ENCODE results near the gene DIDO1. TPM values are rescaled to one million over a fixed set of nuclear protein-coding genes. Genes with fewer than 3 reads are reported as not detected.

The DIDO1 gene
- total and polyA plus RNA-seq, 2 of the 13 experiments (the other 11 are each of a cell fraction or from before 2014, with no cell fraction given): 75.0 to 75.1 TPM

DNA sequence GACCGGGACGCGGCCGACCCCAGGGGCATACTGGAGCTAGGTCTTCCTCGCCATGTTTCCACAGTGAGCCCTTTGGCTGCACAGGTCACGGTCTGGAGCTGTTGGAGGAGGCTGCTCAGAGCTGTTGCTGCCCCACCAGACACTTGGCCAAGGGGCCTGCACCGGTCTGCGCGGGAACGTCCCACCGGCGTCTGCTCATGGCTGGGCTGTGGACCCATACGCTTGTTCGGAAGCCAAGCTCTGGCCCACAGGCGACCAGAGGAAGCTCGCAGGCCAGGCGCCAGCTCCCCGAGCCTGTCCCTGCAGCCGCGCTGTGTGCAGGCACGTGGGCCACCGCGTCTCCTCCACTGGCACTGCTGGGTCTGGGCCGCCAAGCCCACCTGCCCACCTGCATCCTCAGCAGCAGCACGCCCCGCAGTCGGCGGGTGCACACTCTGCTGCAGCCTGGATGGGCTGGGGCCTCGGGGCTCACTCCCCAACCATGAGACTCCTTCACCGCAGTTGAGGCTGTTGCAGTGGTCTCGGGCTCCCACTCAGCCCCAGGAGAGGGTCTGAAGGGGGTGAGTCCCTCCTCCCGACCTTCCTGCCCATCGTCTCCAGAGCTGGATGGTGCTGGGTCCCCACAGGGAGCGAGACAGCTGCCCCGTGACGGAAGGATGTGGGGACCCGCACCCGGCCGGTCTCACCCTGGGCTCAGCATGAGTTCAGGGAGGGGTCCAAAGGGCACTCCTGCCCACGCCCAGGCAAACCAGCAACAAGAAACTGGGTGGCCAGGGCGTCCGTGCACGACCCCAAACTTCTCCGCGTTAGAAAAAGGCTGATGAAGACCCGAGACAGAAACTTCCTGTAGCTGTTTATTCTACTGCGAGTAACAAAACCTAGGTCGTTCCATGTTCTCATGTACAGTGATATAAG is 49.1 kb downstream of the DIDO1 start (continued):
- no peak for TF ChIP-seq ZNF691 (CRISPR knock-in tag; IDR thresholded peaks at IDR 0.05; ENCODE audit: borderline replicate concordance, low read depth)
- TF ChIP-seq WIZ (CRISPR knock-in tag; IDR thresholded peaks at IDR 0.05): no peak
- no peak for TF ChIP-seq ZBTB14 (CRISPR knock-in tag; IDR thresholded peaks at IDR 0.05)
- no peak for TF ChIP-seq CHD2 (IDR thresholded peaks at IDR 0.05; ENCODE audit: low read depth, low read length)
- no peak for TF ChIP-seq ZNF530 (CRISPR knock-in tag; IDR thresholded peaks at IDR 0.05; ENCODE audit: low read depth)
- no peak for TF ChIP-seq ZNF180 (CRISPR knock-in tag; IDR thresholded peaks at IDR 0.05; ENCODE audit: borderline replicate concordance, low read depth)
- no peak for TF ChIP-seq ZNF101 (CRISPR knock-in tag; IDR thresholded peaks at IDR 0.05; ENCODE audit: borderline replicate concordance, low read depth)
- 0 out of 2 replicates have a peak, but pooled peaks have one; percentile 22 for TF ChIP-seq ZNF543 (CRISPR knock-in tag; IDR thresholded peaks at IDR 0.05)
- TF ChIP-seq BRCA1 (CRISPR knock-in tag; IDR thresholded peaks at IDR 0.05): no peak
- no peak for TF ChIP-seq ZFP36L2 (CRISPR knock-in tag; IDR thresholded peaks at IDR 0.05)
- no peak for TF ChIP-seq ZNF317 (CRISPR knock-in tag; IDR thresholded peaks at IDR 0.05)
- no peak for TF ChIP-seq TEF (CRISPR knock-in tag; IDR thresholded peaks at IDR 0.05)
- TF ChIP-seq KLF13 (CRISPR knock-in tag; IDR thresholded peaks at IDR 0.05): 0 out of 2 replicates have a peak, but pooled peaks have one; percentile 45
- TF ChIP-seq, protein P1, sequence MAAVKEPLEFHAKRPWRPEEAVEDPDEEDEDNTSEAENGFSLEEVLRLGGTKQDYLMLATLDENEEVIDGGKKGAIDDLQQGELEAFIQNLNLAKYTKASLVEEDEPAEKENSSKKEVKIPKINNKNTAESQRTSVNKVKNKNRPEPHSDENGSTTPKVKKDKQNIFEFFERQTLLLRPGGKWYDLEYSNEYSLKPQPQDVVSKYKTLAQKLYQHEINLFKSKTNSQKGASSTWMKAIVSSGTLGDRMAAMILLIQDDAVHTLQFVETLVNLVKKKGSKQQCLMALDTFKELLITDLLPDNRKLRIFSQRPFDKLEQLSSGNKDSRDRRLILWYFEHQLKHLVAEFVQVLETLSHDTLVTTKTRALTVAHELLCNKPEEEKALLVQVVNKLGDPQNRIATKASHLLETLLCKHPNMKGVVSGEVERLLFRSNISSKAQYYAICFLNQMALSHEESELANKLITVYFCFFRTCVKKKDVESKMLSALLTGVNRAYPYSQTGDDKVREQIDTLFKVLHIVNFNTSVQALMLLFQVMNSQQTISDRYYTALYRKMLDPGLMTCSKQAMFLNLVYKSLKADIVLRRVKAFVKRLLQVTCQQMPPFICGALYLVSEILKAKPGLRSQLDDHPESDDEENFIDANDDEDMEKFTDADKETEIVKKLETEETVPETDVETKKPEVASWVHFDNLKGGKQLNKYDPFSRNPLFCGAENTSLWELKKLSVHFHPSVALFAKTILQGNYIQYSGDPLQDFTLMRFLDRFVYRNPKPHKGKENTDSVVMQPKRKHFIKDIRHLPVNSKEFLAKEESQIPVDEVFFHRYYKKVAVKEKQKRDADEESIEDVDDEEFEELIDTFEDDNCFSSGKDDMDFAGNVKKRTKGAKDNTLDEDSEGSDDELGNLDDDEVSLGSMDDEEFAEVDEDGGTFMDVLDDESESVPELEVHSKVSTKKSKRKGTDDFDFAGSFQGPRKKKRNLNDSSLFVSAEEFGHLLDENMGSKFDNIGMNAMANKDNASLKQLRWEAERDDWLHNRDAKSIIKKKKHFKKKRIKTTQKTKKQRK (IDR thresholded peaks at IDR 0.05; ENCODE audit: low read length): no peak
- TF ChIP-seq ESRRA (CRISPR knock-in tag; IDR thresholded peaks at IDR 0.05; ENCODE audit: low read depth): no peak
- no peak for TF ChIP-seq SSRP1 (CRISPR knock-in tag; IDR thresholded peaks at IDR 0.05)
- no peak for TF ChIP-seq SP1 (IDR thresholded peaks at IDR 0.05)
- no peak for TF ChIP-seq SP1 (CRISPR knock-in tag; IDR thresholded peaks at IDR 0.05)
- TF ChIP-seq FOXK1 (CRISPR knock-in tag; IDR thresholded peaks at IDR 0.05; ENCODE audit: borderline replicate concordance, low read depth): no peak
- TF ChIP-seq DNMT3B (CRISPR knock-in tag; conservative IDR thresholded peaks at IDR 0.05): no peak
- peak; percentile 71 for TF ChIP-seq ZBTB7A (CRISPR knock-in tag; IDR thresholded peaks at IDR 0.05)
- no peak; the same call in 1 of the 2 replicates for TF ChIP-seq NFE2L1 (CRISPR knock-in tag; IDR thresholded peaks at IDR 0.05; ENCODE audit: borderline replicate concordance)
- no peak for TF ChIP-seq ZNF253 (CRISPR knock-in tag; IDR thresholded peaks at IDR 0.05; ENCODE audit: borderline replicate concordance)
- no peak for TF ChIP-seq GABPA (IDR thresholded peaks at IDR 0.05; ENCODE audit: low read depth, low read length)
- TF ChIP-seq GABPA (CRISPR knock-in tag; IDR thresholded peaks at IDR 0.05; ENCODE audit: low read depth): no peak
- TF ChIP-seq ZNF563 (CRISPR knock-in tag; IDR thresholded peaks at IDR 0.05): peak; percentile 46; the same call in 1 of the 2 replicates

Data from HepG2 (cell line).